ENCODE data around the gene CHST15. TPM values are rescaled to one million over a fixed set of nuclear protein-coding genes. Genes with fewer than 3 reads are reported as not detected.

CHST15 gene
- total RNA-seq, 4 donors from 2014 or later = 43.2 to 104 (median 81.5) TPM

GRCh38 chr10:124138195-124138882 lies 44.9 kb upstream of the CHST15 start:
- Histone ChIP-seq H3K27ac (no peak overlapping the region), H3K4me3 (replicated peaks in 1 of 3) (no peak overlapping the region), H3K27me3 (no peaks in the 10 kb centered on the region), H3K9me3 (no peaks in the 10 kb centered on the region), H3K4me1 (no peaks in the 10 kb centered on the region), H3K36me3 (no peaks in the 10 kb centered on the region)
- no peak for DNase-seq
- TF ChIP-seq CTCF (IDR thresholded peaks at IDR 0.05) (no peak), POLR2A (IDR thresholded peaks at IDR 0.05) (no peak)
- 80 to 86% methylated on average over 3 of the region's 3 CpGs for WGBS, 2 donors
- intact Hi-C loops (cut with DNase I) = no loop called here

GRCh38 chr10:124134251-124134893 lies 41.0 kb upstream of the CHST15 start:
- Histone ChIP-seq H3K27me3 (no peaks in the 10 kb centered on the region), H3K36me3 (no peaks in the 10 kb centered on the region), H3K4me1 (no peaks in the 10 kb centered on the region), H3K4me3 (replicated peaks in 1 of 3) (no peak overlapping the region), H3K9me3 (no peaks in the 10 kb centered on the region), H3K27ac (no peak overlapping the region)
- TF ChIP-seq POLR2A (IDR thresholded peaks at IDR 0.05) = no peak
- TF ChIP-seq CTCF (IDR thresholded peaks at IDR 0.05) = no peak
- DNase-seq = no peak
- intact Hi-C loops (cut with DNase I) = no loop called here
- 95% methylated on average over 9 of the region's 9 CpGs for WGBS, 2 donors

GRCh38 chr10:124132876-124133275 lies 39.5 kb upstream of the CHST15 start:
- Histone ChIP-seq H3K9me3 (no peaks in the 10 kb centered on the region), H3K27ac (no peak overlapping the region), H3K27me3 (no peaks in the 10 kb centered on the region), H3K36me3 (no peaks in the 10 kb centered on the region), H3K4me1 (no peaks in the 10 kb centered on the region), H3K4me3 (replicated peaks in 1 of 3) (no peak overlapping the region)
- no peak for TF ChIP-seq CTCF (IDR thresholded peaks at IDR 0.05)
- no peak for TF ChIP-seq POLR2A (IDR thresholded peaks at IDR 0.05)
- WGBS, 2 donors = 81 to 83% methylated on average over 5 of the region's 5 CpGs
- intact Hi-C loops (cut with DNase I) = no loop called here
- DNase-seq = no peak

- no peak overlapping the region for H3K4me3 ChIP-seq (replicated peaks in 1 of 3)
- H3K4me1 ChIP-seq = no peaks in the 10 kb centered on the region
- H3K27me3 ChIP-seq = no peaks in the 10 kb centered on the region
- TF ChIP-seq POLR2A (IDR thresholded peaks at IDR 0.05) (no peak), CTCF (IDR thresholded peaks at IDR 0.05) (no peak)
- no peak overlapping the region for H3K27ac ChIP-seq
- no peaks in the 10 kb centered on the region for H3K9me3 ChIP-seq
- WGBS, 2 donors = 75 to 86% methylated on average over 4 to 5 of the region's 5 CpGs
- intact Hi-C loops (cut with DNase I) = no loop called here
- H3K36me3 ChIP-seq = no peaks in the 10 kb centered on the region
- no peak for DNase-seq
Observed at GRCh38 chr10:124132306-124132705, 38.9 kb upstream of the CHST15 start.

- Histone ChIP-seq H3K27me3 (no peaks in the 10 kb centered on the region), H3K36me3 (no peaks in the 10 kb centered on the region), H3K9me3 (no peaks in the 10 kb centered on the region), H3K27ac (no peak overlapping the region), H3K4me1 (no peaks in the 10 kb centered on the region), H3K4me3 (replicated peaks in 1 of 3) (no peak overlapping the region)
- no peak for DNase-seq
- 90 to 92% methylated on average over 9 of the region's 9 CpGs for WGBS, 2 donors
- intact Hi-C loops (cut with DNase I) = no loop called here
- no peak for TF ChIP-seq CTCF (IDR thresholded peaks at IDR 0.05)
- no peak for TF ChIP-seq POLR2A (IDR thresholded peaks at IDR 0.05)
Observed at GRCh38 chr10:124131172-124131571, 37.8 kb upstream of the CHST15 start.
